ENCODE measurements around the gene EXD3. TPM values are rescaled to one million over a fixed set of nuclear protein-coding genes. Genes with fewer than 3 reads are reported as not detected.

EXD3 gene
- total and polyA plus RNA-seq, 2 of the 13 experiments (the other 11 are each of a cell fraction or from before 2014, with no cell fraction given) = 2.7 to 4.8 TPM

DNA sequence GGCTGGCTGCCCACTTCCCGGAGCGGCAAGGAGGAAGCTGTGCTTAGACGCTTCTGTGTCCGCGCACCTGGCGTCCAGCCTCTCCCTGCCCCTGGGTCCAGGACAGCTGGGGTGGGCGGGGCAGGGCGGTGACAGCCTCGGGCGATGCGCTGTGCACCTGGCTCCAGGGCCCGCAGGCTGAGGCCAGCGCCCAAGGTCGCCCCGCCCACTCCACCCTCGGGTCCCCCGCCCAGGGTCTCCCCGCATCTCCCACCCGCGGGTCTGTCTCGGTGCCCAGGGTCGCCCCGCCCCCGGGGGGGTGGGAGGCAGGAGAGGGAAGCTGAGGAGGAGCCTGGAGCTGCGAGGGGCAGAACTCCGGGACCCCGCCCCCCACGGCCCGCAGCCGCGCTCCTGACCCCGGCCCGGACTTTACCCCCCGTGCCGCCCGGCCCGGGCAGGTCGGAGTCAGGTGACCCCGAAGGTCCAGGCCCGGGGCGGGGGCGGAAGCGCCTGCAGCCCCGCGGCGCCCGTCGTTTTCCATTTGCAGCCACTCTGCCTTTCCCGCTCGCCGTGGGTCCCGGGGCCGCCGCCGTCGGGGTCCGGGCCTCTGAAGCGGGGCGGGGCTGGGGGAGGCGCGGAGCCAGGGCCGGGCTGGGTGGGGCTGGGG lies 18.4 kb upstream of the EXD3 start, which contains the start of gene ENTPD8 (continued):
- TF ChIP-seq TAF15 (IDR thresholded peaks at IDR 0.05; ENCODE audit: low read depth, low read length, poor library complexity, severe bottlenecking) (no peak), KMT2B (CRISPR knock-in tag; IDR thresholded peaks at IDR 0.05) (no peak), MXD4 (CRISPR knock-in tag; IDR thresholded peaks at IDR 0.05) (0 out of 2 replicates have a peak, but pooled peaks have one; percentile 47), SP1 (IDR thresholded peaks at IDR 0.05) (no peak), SP1 (CRISPR knock-in tag; IDR thresholded peaks at IDR 0.05) (peak; percentile 80), NR2F1 (CRISPR knock-in tag; IDR thresholded peaks at IDR 0.05) (peak; percentile 50 to 92; a peak in 3 of 4 replicates), KDM2A (CRISPR knock-in tag; IDR thresholded peaks at IDR 0.05; ENCODE audit: borderline replicate concordance, low read depth) (0 out of 2 replicates have a peak, but pooled peaks have one; percentile 39), ZFP82 (CRISPR knock-in tag; IDR thresholded peaks at IDR 0.05; ENCODE audit: borderline replicate concordance) (no peak), KLF15 (CRISPR knock-in tag; IDR thresholded peaks at IDR 0.05; ENCODE audit: borderline replicate concordance) (no peak), SOX6 (IDR thresholded peaks at IDR 0.05) (no peak), SOX6 (CRISPR knock-in tag; IDR thresholded peaks at IDR 0.05) (peak; percentile 46), ZNF839 (CRISPR knock-in tag; IDR thresholded peaks at IDR 0.05; ENCODE audit: borderline replicate concordance) (no peak)
- TF ChIP-seq, protein P1, sequence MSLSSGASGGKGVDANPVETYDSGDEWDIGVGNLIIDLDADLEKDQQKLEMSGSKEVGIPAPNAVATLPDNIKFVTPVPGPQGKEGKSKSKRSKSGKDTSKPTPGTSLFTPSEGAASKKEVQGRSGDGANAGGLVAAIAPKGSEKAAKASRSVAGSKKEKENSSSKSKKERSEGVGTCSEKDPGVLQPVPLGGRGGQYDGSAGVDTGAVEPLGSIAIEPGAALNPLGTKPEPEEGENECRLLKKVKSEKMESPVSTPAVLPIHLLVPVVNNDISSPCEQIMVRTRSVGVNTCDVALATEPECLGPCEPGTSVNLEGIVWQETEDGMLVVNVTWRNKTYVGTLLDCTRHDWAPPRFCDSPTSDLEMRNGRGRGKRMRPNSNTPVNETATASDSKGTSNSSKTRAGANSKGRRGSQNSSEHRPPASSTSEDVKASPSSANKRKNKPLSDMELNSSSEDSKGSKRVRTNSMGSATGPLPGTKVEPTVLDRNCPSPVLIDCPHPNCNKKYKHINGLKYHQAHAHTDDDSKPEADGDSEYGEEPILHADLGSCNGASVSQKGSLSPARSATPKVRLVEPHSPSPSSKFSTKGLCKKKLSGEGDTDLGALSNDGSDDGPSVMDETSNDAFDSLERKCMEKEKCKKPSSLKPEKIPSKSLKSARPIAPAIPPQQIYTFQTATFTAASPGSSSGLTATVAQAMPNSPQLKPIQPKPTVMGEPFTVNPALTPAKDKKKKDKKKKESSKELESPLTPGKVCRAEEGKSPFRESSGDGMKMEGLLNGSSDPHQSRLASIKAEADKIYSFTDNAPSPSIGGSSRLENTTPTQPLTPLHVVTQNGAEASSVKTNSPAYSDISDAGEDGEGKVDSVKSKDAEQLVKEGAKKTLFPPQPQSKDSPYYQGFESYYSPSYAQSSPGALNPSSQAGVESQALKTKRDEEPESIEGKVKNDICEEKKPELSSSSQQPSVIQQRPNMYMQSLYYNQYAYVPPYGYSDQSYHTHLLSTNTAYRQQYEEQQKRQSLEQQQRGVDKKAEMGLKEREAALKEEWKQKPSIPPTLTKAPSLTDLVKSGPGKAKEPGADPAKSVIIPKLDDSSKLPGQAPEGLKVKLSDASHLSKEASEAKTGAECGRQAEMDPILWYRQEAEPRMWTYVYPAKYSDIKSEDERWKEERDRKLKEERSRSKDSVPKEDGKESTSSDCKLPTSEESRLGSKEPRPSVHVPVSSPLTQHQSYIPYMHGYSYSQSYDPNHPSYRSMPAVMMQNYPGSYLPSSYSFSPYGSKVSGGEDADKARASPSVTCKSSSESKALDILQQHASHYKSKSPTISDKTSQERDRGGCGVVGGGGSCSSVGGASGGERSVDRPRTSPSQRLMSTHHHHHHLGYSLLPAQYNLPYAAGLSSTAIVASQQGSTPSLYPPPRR (CRISPR knock-in tag; IDR thresholded peaks at IDR 0.05; ENCODE audit: borderline replicate concordance) = peak; percentile 55; the same call in 1 of the 2 replicates
- TF ChIP-seq, protein P2, sequence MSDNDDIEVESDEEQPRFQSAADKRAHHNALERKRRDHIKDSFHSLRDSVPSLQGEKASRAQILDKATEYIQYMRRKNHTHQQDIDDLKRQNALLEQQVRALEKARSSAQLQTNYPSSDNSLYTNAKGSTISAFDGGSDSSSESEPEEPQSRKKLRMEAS (IDR thresholded peaks at IDR 0.05) = peak; percentile 63; the same call in 1 of the 2 replicates
- TF ChIP-seq, protein P3, sequence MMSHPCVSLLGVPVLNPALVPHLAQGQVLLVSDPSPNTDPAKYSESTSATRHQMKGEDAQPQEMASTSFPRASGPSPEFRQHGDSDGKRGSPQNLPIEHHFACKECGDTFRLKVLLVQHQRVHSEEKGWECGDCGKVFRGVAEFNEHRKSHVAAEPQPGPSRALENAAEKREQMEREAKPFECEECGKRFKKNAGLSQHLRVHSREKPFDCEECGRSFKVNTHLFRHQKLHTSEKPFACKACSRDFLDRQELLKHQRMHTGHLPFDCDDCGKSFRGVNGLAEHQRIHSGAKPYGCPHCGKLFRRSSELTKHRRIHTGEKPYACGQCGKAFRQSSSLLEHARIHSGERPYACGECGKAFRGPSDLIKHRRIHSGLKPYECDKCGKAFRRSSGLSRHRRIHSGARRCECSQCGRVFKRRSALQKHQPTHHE (CRISPR knock-in tag; IDR thresholded peaks at IDR 0.05; ENCODE audit: borderline replicate concordance) = no peak
- TF ChIP-seq, protein P4, sequence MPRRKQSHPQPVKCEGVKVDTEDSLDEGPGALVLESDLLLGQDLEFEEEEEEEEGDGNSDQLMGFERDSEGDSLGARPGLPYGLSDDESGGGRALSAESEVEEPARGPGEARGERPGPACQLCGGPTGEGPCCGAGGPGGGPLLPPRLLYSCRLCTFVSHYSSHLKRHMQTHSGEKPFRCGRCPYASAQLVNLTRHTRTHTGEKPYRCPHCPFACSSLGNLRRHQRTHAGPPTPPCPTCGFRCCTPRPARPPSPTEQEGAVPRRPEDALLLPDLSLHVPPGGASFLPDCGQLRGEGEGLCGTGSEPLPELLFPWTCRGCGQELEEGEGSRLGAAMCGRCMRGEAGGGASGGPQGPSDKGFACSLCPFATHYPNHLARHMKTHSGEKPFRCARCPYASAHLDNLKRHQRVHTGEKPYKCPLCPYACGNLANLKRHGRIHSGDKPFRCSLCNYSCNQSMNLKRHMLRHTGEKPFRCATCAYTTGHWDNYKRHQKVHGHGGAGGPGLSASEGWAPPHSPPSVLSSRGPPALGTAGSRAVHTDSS (CRISPR knock-in tag; conservative IDR thresholded peaks at IDR 0.05) = no peak
- TF ChIP-seq, protein P5, sequence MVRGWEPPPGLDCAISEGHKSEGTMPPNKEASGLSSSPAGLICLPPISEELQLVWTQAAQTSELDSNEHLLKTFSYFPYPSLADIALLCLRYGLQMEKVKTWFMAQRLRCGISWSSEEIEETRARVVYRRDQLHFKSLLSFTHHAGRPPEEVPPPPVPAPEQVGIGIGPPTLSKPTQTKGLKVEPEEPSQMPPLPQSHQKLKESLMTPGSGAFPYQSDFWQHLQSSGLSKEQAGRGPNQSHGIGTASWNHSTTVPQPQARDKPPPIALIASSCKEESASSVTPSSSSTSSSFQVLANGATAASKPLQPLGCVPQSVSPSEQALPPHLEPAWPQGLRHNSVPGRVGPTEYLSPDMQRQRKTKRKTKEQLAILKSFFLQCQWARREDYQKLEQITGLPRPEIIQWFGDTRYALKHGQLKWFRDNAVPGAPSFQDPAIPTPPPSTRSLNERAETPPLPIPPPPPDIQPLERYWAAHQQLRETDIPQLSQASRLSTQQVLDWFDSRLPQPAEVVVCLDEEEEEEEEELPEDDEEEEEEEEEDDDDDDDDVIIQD (CRISPR knock-in tag; IDR thresholded peaks at IDR 0.05; ENCODE audit: low read depth) = no peak
